ENCODE data around the gene ZNF774. TPM values are rescaled to one million over a fixed set of nuclear protein-coding genes. Genes with fewer than 3 reads are reported as not detected.

ZNF774 gene
- total RNA-seq, 1 experiment from 2014 or later, result 2.6 TPM

DNA sequence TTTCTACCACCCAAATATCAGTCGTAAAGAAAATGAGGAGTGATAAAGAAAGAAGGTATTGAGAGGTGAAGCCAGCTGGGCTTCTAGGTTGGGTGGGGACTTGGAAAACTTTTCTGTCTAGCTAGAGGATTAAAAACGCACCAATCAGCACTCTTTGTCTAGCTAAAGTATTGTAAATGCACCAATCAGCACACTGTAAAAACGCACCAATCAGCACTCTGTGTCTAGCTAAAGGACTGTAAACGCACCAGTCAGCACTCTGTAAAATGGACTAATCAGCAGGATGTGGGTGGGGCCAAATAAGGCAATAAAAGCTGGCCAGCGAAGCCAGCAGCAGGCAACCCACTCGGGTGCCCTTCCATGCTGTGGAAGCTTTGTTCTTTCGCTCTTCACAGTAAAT, 23.0 kb downstream of the ZNF774 start:
- Mint-ChIP-seq H3K4me1 (ENCODE audit: insufficient read depth, unreplicated experiment) (no peaks in the 10 kb centered on the region), H3K27ac (ENCODE audit: low read depth, unreplicated experiment) (no peak overlapping the region), H3K27me3 (ENCODE audit: insufficient read depth, unreplicated experiment) (no peaks in the 10 kb centered on the region), H3K36me3 (ENCODE audit: insufficient read depth, unreplicated experiment) (peaks cover 5% of the 10 kb centered on the region), H3K9me3 (ENCODE audit: unreplicated experiment) (no peaks in the 10 kb centered on the region), H3K4me3 (ENCODE audit: unreplicated experiment) (no peak overlapping the region)
- DNase-seq (ENCODE audit: unreplicated experiment), result no peak
- TF ChIP-seq CTCF (IDR thresholded peaks at IDR 0.05; ENCODE audit: unreplicated experiment), result no peak
- intact Hi-C loops (cut with micrococcal nuclease), result no loop called here
- ChIA-PET CTCF (interaction anchor here (0.9 to 1.0 kb wide), 2 partner anchors 55 to 135 kb away, joined by 3 to 5 read pairs; no protein-coding TSS in a partner anchor), POLR2A (interaction anchor here (1.1 to 1.7 kb wide), 2 partner anchors 13 kb away, joined by 5 to 10 read pairs; partner anchors contain the start of gene IQGAP1)
- no TSS peak for BruUV-seq (replicated peaks)

DNA sequence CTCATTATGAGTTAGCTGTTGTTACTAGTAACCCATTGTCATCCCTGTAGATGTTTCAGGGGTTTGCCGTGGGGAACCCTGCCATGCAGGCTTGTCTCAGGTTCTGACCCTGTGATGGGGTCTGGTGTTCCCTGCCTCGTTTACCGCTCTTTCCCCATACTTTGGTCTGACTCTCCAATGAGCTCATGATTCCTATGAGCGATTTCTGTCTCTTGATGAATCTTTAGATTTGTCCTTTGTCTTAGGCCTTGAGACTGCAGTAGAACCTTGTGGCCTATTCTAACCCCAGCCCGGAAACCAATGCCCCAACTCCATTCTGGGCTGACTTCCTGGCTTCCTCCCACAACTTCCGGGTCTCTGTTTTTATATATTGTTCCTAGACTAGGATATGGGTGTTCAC, 24.7 kb downstream of the ZNF774 start:
- no TSS peak for BruUV-seq (replicated peaks)
- H3K36me3 Mint-ChIP-seq (ENCODE audit: insufficient read depth, unreplicated experiment), result peaks cover 5% of the 10 kb centered on the region
- H3K27me3 Mint-ChIP-seq (ENCODE audit: insufficient read depth, unreplicated experiment), result no peaks in the 10 kb centered on the region
- H3K4me3 Mint-ChIP-seq (ENCODE audit: unreplicated experiment), result no peak overlapping the region
- no peak for TF ChIP-seq CTCF (IDR thresholded peaks at IDR 0.05; ENCODE audit: unreplicated experiment)
- ChIA-PET CTCF (no interaction called here), POLR2A (interaction anchor here (1.6 kb wide), 1 partner anchor 12 kb away, joined by 10 read pairs; the partner anchor contains the start of gene IQGAP1)
- intact Hi-C loops (cut with micrococcal nuclease), result no loop called here
- no peak overlapping the region for H3K27ac Mint-ChIP-seq (ENCODE audit: low read depth, unreplicated experiment)
- H3K4me1 Mint-ChIP-seq (ENCODE audit: insufficient read depth, unreplicated experiment), result no peaks in the 10 kb centered on the region
- H3K9me3 Mint-ChIP-seq (ENCODE audit: unreplicated experiment), result no peaks in the 10 kb centered on the region
- DNase-seq (ENCODE audit: unreplicated experiment), result no peak

- no peaks in the 10 kb centered on the region for H3K27me3 Mint-ChIP-seq (ENCODE audit: insufficient read depth, unreplicated experiment)
- no peaks in the 10 kb centered on the region for H3K9me3 Mint-ChIP-seq (ENCODE audit: unreplicated experiment)
- no peak overlapping the region for H3K27ac Mint-ChIP-seq (ENCODE audit: low read depth, unreplicated experiment)
- peaks cover 6% of the 10 kb centered on the region for H3K4me1 Mint-ChIP-seq (ENCODE audit: insufficient read depth, unreplicated experiment)
- intact Hi-C loops (cut with micrococcal nuclease), result no loop called here
- POLR2A ChIA-PET, result interaction anchor here (1.7 kb wide), 1 partner anchor 11 kb away, joined by 3 read pairs; no protein-coding TSS in a partner anchor
- DNase-seq (ENCODE audit: unreplicated experiment), result no peak
- no peak for TF ChIP-seq CTCF (IDR thresholded peaks at IDR 0.05; ENCODE audit: unreplicated experiment)
- no TSS peak for BruUV-seq (replicated peaks)
- H3K36me3 Mint-ChIP-seq (ENCODE audit: insufficient read depth, unreplicated experiment), result peaks cover 5% of the 10 kb centered on the region
- CTCF ChIA-PET, result interaction anchor here (0.6 kb wide), 1 partner anchor 127 kb away, joined by 3 read pairs; no protein-coding TSS in a partner anchor
- no peak overlapping the region for H3K4me3 Mint-ChIP-seq (ENCODE audit: unreplicated experiment)
Observed at GRCh38 chr15:90379263-90379662, 27.2 kb downstream of the ZNF774 start.

GRCh38 chr15:90381515-90381914, 29.4 kb downstream of the ZNF774 start:
- intact Hi-C loops (cut with micrococcal nuclease), result no loop called here
- no peak overlapping the region for H3K27ac Mint-ChIP-seq (ENCODE audit: low read depth, unreplicated experiment)

More at GRCh38 chr15:90381515-90381914, 29.4 kb downstream of the ZNF774 start:
- POLR2A ChIA-PET, result interaction anchor here (0.7 to 2.3 kb wide), 3 partner anchors 8 to 18 kb away, joined by 3 to 11 read pairs (median 5); no protein-coding TSS in a partner anchor
- no TSS peak for BruUV-seq (replicated peaks)
- Mint-ChIP-seq H3K36me3 (ENCODE audit: insufficient read depth, unreplicated experiment) (no peaks in the 10 kb centered on the region), H3K27me3 (ENCODE audit: insufficient read depth, unreplicated experiment) (no peaks in the 10 kb centered on the region), H3K4me1 (ENCODE audit: insufficient read depth, unreplicated experiment) (peaks cover 11% of the 10 kb centered on the region), H3K9me3 (ENCODE audit: unreplicated experiment) (no peaks in the 10 kb centered on the region), H3K4me3 (ENCODE audit: unreplicated experiment) (no peak overlapping the region)
- no peak for DNase-seq (ENCODE audit: unreplicated experiment)
- no peak for TF ChIP-seq CTCF (IDR thresholded peaks at IDR 0.05; ENCODE audit: unreplicated experiment)
- CTCF ChIA-PET, result interaction anchor here (0.6 to 1.2 kb wide), 2 partner anchors 19 to 86 kb away, joined by 3 read pairs; no protein-coding TSS in a partner anchor
